Thyroid gland (tissue), 4 donors: Measurements from ENCODE around the gene MINAR1.

ENCODE experiments used
- POLR2A ChIP-seq, 2 donors: fragments of 450-650 bp; IDR thresholded peaks; one replicate each; pipeline ENCODE4 v1.6.1; 2017; ENCODE audit warnings: antibody characterized with exemption in 2 of 2, mild to moderate bottlenecking in 2 of 2, moderate library complexity in 1 of 2
- TF ChIP-seq, protein P1 (sequence below), 6 experiments: fragments of 200-600 bp in 3 of 6; fragments of 450-650 bp in 3 of 6; sonication (generic) in 3 of 6; IDR thresholded peaks; one replicate each; pipeline ENCODE4 v1.5.1; 2016 to 2019; ENCODE audit warnings: antibody characterized with exemption in 6 of 6, mild to moderate bottlenecking in 2 of 6, inconsistent platforms in 1 of 6, moderate library complexity in 1 of 6

DNA sequence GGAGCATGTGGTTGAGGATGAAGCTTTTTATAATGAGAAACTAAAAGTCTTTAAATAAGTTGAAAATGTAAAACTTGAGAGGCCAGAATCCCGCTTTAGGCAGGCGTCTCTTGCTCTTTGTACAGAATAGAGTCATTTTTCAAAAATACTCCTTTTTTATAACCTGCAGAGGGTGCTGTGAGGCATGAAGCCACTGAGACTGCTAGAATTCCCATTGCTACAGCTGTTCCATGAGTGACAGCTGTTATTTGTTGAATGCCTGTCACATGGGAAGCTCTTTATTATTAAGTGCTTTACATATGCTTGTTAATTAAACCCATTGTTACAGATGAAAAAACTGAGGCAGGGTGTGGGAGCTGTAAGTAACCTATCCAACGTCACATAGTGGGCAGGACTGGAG lies 18.5 kb downstream of the MINAR1 start:
- TF ChIP-seq, protein P1, sequence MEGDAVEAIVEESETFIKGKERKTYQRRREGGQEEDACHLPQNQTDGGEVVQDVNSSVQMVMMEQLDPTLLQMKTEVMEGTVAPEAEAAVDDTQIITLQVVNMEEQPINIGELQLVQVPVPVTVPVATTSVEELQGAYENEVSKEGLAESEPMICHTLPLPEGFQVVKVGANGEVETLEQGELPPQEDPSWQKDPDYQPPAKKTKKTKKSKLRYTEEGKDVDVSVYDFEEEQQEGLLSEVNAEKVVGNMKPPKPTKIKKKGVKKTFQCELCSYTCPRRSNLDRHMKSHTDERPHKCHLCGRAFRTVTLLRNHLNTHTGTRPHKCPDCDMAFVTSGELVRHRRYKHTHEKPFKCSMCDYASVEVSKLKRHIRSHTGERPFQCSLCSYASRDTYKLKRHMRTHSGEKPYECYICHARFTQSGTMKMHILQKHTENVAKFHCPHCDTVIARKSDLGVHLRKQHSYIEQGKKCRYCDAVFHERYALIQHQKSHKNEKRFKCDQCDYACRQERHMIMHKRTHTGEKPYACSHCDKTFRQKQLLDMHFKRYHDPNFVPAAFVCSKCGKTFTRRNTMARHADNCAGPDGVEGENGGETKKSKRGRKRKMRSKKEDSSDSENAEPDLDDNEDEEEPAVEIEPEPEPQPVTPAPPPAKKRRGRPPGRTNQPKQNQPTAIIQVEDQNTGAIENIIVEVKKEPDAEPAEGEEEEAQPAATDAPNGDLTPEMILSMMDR (IDR thresholded peaks at IDR 0.05) = no peak
- no peak for TF ChIP-seq POLR2A (IDR thresholded peaks at IDR 0.05)
